DMS 273 (cell line): ENCODE results near the gene SCNN1B.
"Not testable (repeated sequence)": the region's sequence is repeated elsewhere in the genome, so short reads cannot be mapped to it uniquely, and the experiment has no call there.

Experiments used
- DNase-seq: peaks from one replicate; lab custom pipeline; 2025; ENCODE audit not compliant: unreplicated experiment; lab: John Stamatoyannopoulos, UW

Gene SCNN1B

GRCh38 chr16:23288726-23289512 lies 13.2 kb upstream of the SCNN1B start:
- no peak for DNase-seq

- DNase-seq = no peak
These were observed 11.7 kb upstream of the SCNN1B start for GRCh38 chr16:23290189-23291062.

- DNase-seq = no peak
These were observed 9.1 kb upstream of the SCNN1B start for GRCh38 chr16:23293016-23293415.

GRCh38 chr16:23294260-23294659 lies 7.8 kb upstream of the SCNN1B start:
- DNase-seq = no peak

- DNase-seq = peak; percentile 42
These were observed 5.1 kb upstream of the SCNN1B start for GRCh38 chr16:23296994-23297393.

GRCh38 chr16:23298290-23298915 lies 3.7 kb upstream of the SCNN1B start:
- DNase-seq = no peak

- not testable (repeated sequence) for DNase-seq
These were observed 2.3 kb upstream of the SCNN1B start for GRCh38 chr16:23299815-23300214.

- no peak for DNase-seq
These were observed 654 bp upstream of the SCNN1B start for GRCh38 chr16:23301251-23302044.

GRCh38 chr16:23303685-23304084 lies 1.6 kb downstream of the SCNN1B start:
- DNase-seq = no peak

- DNase-seq = no peak
These were observed 2.5 kb downstream of the SCNN1B start for GRCh38 chr16:23304620-23305019.

- no peak for DNase-seq
These were observed 4.3 kb downstream of the SCNN1B start for GRCh38 chr16:23306199-23307100.

GRCh38 chr16:23310217-23310616 lies 8.1 kb downstream of the SCNN1B start:
- DNase-seq = no peak

- no peak for DNase-seq
These were observed 8.6 kb downstream of the SCNN1B start for GRCh38 chr16:23310744-23311143.

- no peak for DNase-seq
These were observed 14.1 kb downstream of the SCNN1B start for GRCh38 chr16:23316232-23316631.

GRCh38 chr16:23316634-23317265 lies 14.6 kb downstream of the SCNN1B start:
- DNase-seq = no peak

GRCh38 chr16:23317266-23317661 lies 15.2 kb downstream of the SCNN1B start:
- DNase-seq = peak; percentile 21

- DNase-seq = no peak
These were observed 15.6 kb downstream of the SCNN1B start for GRCh38 chr16:23317751-23318150.

GRCh38 chr16:23318639-23319038 lies 16.5 kb downstream of the SCNN1B start:
- no peak for DNase-seq

- DNase-seq = no peak
These were observed 17.9 kb downstream of the SCNN1B start for GRCh38 chr16:23319861-23320615.
